HPDE6-E6E7 (cell line): ENCODE measurements around the gene XKR8.
"Not testable (repeated sequence)": the region's sequence is repeated elsewhere in the genome, so short reads cannot be mapped to it uniquely, and the experiment has no call there.

Experiments
- DNase-seq: peaks from one replicate; pipeline ENCODE4 v3.0.0; 2011; ENCODE audit warnings: missing footprints; ENCODE audit errors: extremely low spot score

XKR8 gene

GRCh38 chr1:27992276-27992675 lies 32.5 kb downstream of the XKR8 start:
- DNase-seq, result no peak

- no peak for DNase-seq
These were observed 33.5 kb downstream of the XKR8 start for GRCh38 chr1:27993241-27993640.

GRCh38 chr1:27994060-27994459 lies 34.3 kb downstream of the XKR8 start:
- no peak for DNase-seq

GRCh38 chr1:27994526-27994925 lies 34.8 kb downstream of the XKR8 start:
- not testable (repeated sequence) for DNase-seq

- no peak for DNase-seq
These were observed 39.3 kb downstream of the XKR8 start for GRCh38 chr1:27999055-27999454.

- no peak for DNase-seq
These were observed 42.8 kb downstream of the XKR8 start for GRCh38 chr1:28002600-28002999.

GRCh38 chr1:28003117-28003516 lies 43.3 kb downstream of the XKR8 start:
- not testable (repeated sequence) for DNase-seq

GRCh38 chr1:28010969-28011368 lies 51.2 kb downstream of the XKR8 start:
- no peak for DNase-seq
